Mesenchymal stem cell (in vitro differentiated cells and primary cell): ENCODE results near the gene ZSCAN22. TPM values are rescaled to one million over a fixed set of nuclear protein-coding genes. Genes with fewer than 3 reads are reported as not detected.

Source experiments
- DNase-seq: peaks from one replicate; pipeline ENCODE4 v3.0.0-alpha.2; 2013
- H2AFZ ChIP-seq: one replicate; pipeline ENCODE4 v1.6.1; 2013; ENCODE audit warnings: low read depth, mild to moderate bottlenecking, control low read depth, inconsistent platforms, low read length, moderate library complexity
- H2AK5ac ChIP-seq: 2 replicates; pipeline ENCODE4 v1.6.1; 2013; ENCODE audit warnings: low read length, moderate library complexity, mild to moderate bottlenecking, inconsistent platforms; ENCODE audit not compliant: severe bottlenecking
- H2BK120ac ChIP-seq: one replicate; pipeline ENCODE4 v1.6.1; 2013; ENCODE audit warnings: low read depth, mild to moderate bottlenecking, inconsistent platforms, low read length, moderate library complexity
- H2BK12ac ChIP-seq, 2 experiments: one replicate each; pipeline ENCODE4 v1.6.1; 2013; ENCODE audit warnings: inconsistent platforms in 2 of 2, low read length in 2 of 2, mild to moderate bottlenecking in 2 of 2, moderate library complexity in 2 of 2, control low read depth in 1 of 2
- H2BK15ac ChIP-seq: one replicate; pipeline ENCODE4 v1.6.1; 2013; ENCODE audit warnings: mild to moderate bottlenecking, low read depth, inconsistent platforms; ENCODE audit not compliant: poor library complexity, severe bottlenecking
- H2BK5ac ChIP-seq: 2 replicates; pipeline ENCODE4 v1.6.1; 2013; ENCODE audit warnings: low read depth, mild to moderate bottlenecking, low read length, control low read depth, inconsistent platforms; ENCODE audit not compliant: poor library complexity, severe bottlenecking
- H3K14ac ChIP-seq, 2 experiments: one replicate each; pipeline ENCODE4 v1.6.1; 2013; ENCODE audit warnings: inconsistent platforms in 2 of 2, low read length in 2 of 2, control low read depth in 1 of 2, mild to moderate bottlenecking in 1 of 2, moderate library complexity in 1 of 2
- H3K18ac ChIP-seq, 2 experiments: one replicate each; pipeline ENCODE4 v1.6.1; 2013; ENCODE audit warnings: inconsistent platforms in 2 of 2, low read length in 2 of 2, control low read depth in 1 of 2, low read depth in 1 of 2, mild to moderate bottlenecking in 1 of 2
- H3K23ac ChIP-seq, 2 experiments: one replicate each; pipeline ENCODE4 v1.6.1; 2013; ENCODE audit warnings: inconsistent platforms in 2 of 2, low read length in 2 of 2, mild to moderate bottlenecking in 2 of 2, moderate library complexity in 2 of 2, control low read depth in 1 of 2
- H3K27ac ChIP-seq: 2 replicates; pipeline ENCODE4 v1.5.1; 2013; ENCODE audit warnings: mild to moderate bottlenecking, moderate library complexity, low read length, control low read depth, inconsistent platforms; ENCODE audit not compliant: poor library complexity, severe bottlenecking
- H3K27me3 ChIP-seq, 2 experiments: 2 replicates each; pipeline versions ENCODE4 v1.6.1 to v1.7.0; 2013; ENCODE audit warnings: low read length in 2 of 2, mild to moderate bottlenecking in 2 of 2, moderate library complexity in 2 of 2, control low read depth in 1 of 2, inconsistent platforms in 1 of 2; ENCODE audit not compliant: control insufficient read depth in 1 of 2, insufficient read depth in 1 of 2
- H3K36me3 ChIP-seq, 2 experiments: 2 replicates each; pipeline versions ENCODE4 v1.6.1 to v1.7.0; 2013; ENCODE audit warnings: low read length in 2 of 2, control low read depth in 1 of 2, inconsistent platforms in 1 of 2, low read depth in 1 of 2, mild to moderate bottlenecking in 1 of 2; ENCODE audit not compliant: insufficient read depth in 2 of 2, control insufficient read depth in 1 of 2
- H3K4ac ChIP-seq, 2 experiments: one replicate each; pipeline ENCODE4 v1.6.1; 2013; ENCODE audit warnings: inconsistent platforms in 2 of 2, low read length in 2 of 2, mild to moderate bottlenecking in 2 of 2, moderate library complexity in 2 of 2, control low read depth in 1 of 2, low read depth in 1 of 2
- H3K4me1 ChIP-seq: 2 replicates; pipeline ENCODE4 v1.6.1; 2013; ENCODE audit warnings: low read depth, low read length, control low read depth; ENCODE audit not compliant: control insufficient read depth, insufficient read depth
- H3K4me2 ChIP-seq: 2 replicates; pipeline ENCODE4 v1.6.1; 2013; ENCODE audit warnings: low read length, mild to moderate bottlenecking, inconsistent platforms; ENCODE audit not compliant: poor library complexity, severe bottlenecking
- H3K4me3 ChIP-seq, 2 experiments: 2 replicates each; pipeline versions ENCODE4 v1.5.1 to v1.7.0; 2013; ENCODE audit warnings: low read length in 2 of 2, mild to moderate bottlenecking in 2 of 2, control low read depth in 1 of 2, low read depth in 1 of 2; ENCODE audit not compliant: insufficient read depth in 1 of 2
- H3K79me1 ChIP-seq: replicated peaks from 2 replicates; pipeline ENCODE4 v1.6.1; 2013; ENCODE audit warnings: mild to moderate bottlenecking, control low read depth, low read length, inconsistent platforms; ENCODE audit not compliant: poor library complexity, severe bottlenecking
- H3K9ac ChIP-seq: 2 replicates; pipeline ENCODE4 v1.7.0; 2013; ENCODE audit warnings: mild to moderate bottlenecking, low read length, moderate library complexity
- H3K9me3 ChIP-seq: 2 replicates; pipeline ENCODE4 v1.7.0; 2013; ENCODE audit warnings: mild to moderate bottlenecking, low read length; ENCODE audit not compliant: control insufficient read depth
- H4K8ac ChIP-seq: one replicate; pipeline ENCODE4 v1.6.1; 2013; ENCODE audit warnings: inconsistent platforms, mild to moderate bottlenecking, low read length, moderate library complexity
- H4K91ac ChIP-seq: one replicate; pipeline ENCODE4 v1.6.1; 2013; ENCODE audit warnings: mild to moderate bottlenecking, low read length, inconsistent platforms
- WGBS: methylation state at CpG from one replicate; pipeline ENCODE4 v1.1.7; 2013; ENCODE audit warnings: mixed read lengths; 5-methylcytosine and 5-hydroxymethylcytosine counted together
- small RNA-seq: library from polyadenylated mRNA; stranded (forward); fragments of <200 nt; extraction: miRNeasy Mini kit (QIAGEN cat#:217004); gene quantifications from one replicate; pipeline ENCODE3, GENCODE V24; 2013; ENCODE audit warnings: low read depth

Gene ZSCAN22

GRCh38 chr19:58387338-58388174 is 60.8 kb downstream of the ZSCAN22 start:
- Histone ChIP-seq H3K4me2 (peak overlapping the region; percentile 71), H3K4me3 (peak overlapping the region; percentile 67 to 99), H2BK12ac (no peak overlapping the region), H2BK5ac (no peak overlapping the region), H2BK15ac (no peak overlapping the region), H3K36me3 (peaks cover 25 to 36% of the 10 kb centered on the region in 2 experiments), H3K27me3 (no peaks in the 10 kb centered on the region), H3K4ac (peak overlapping the region in 1 of 2 experiments; percentile 34), H2AFZ (no peak overlapping the region), H3K18ac (no peak overlapping the region), H3K79me1 (peaks cover 17% of the 10 kb centered on the region), H3K14ac (no peak overlapping the region), H2AK5ac (no peak overlapping the region), H3K9ac (peak overlapping the region; percentile 97), H3K27ac (peak overlapping the region; percentile 34), H3K23ac (peak overlapping the region in 1 of 2 experiments; percentile 66), H3K9me3 (no peaks in the 10 kb centered on the region), H4K8ac (no peak overlapping the region), H4K91ac (no peak overlapping the region), H2BK120ac (no peak overlapping the region), H3K4me1 (peaks cover 25% of the 10 kb centered on the region)
- WGBS = 11% methylated on average over 38 of the region's 39 CpGs
- peak; percentile 47 for DNase-seq

DNA sequence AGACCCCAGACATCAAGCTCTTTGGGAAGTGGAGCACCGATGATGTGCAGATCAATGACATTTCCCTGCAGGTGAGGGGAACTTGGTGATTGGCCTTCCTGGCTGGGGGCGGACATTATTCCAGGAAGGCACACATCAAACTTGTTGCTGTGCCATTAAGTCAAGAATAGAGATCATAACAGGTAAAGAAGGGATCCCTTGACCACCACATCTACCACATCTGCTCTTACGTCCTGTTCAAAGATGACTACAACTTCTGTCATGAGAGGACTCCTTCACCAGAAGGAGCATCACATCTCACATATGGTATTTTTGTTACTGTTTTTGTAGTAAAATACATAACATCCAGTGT is 61.4 kb downstream of the ZSCAN22 start:
- Histone ChIP-seq H3K4me1 (peaks cover 25% of the 10 kb centered on the region), H3K36me3 (peaks cover 26 to 42% of the 10 kb centered on the region in 2 experiments), H3K4me2 (peak overlapping the region; percentile 71), H2BK120ac (no peak overlapping the region), H2AFZ (no peak overlapping the region), H3K9ac (peak overlapping the region; percentile 97), H3K14ac (no peak overlapping the region), H3K27ac (no peak overlapping the region), H4K91ac (no peak overlapping the region), H3K79me1 (peaks cover 15% of the 10 kb centered on the region), H3K18ac (no peak overlapping the region), H2BK5ac (no peak overlapping the region), H3K27me3 (no peaks in the 10 kb centered on the region), H3K4me3 (peak overlapping the region; percentile 67 to 99), H3K4ac (no peak overlapping the region), H2BK15ac (no peak overlapping the region), H2AK5ac (no peak overlapping the region), H2BK12ac (no peak overlapping the region), H4K8ac (no peak overlapping the region), H3K9me3 (no peaks in the 10 kb centered on the region), H3K23ac (peak overlapping the region in 1 of 2 experiments; percentile 23)
- WGBS = 90% methylated on average over 3 of the region's 3 CpGs
- DNase-seq = no peak

Small RNA genes within 50 kb of the gene (small RNA-seq; reads per million reads assigned to genes)
- gene MIR4754 (not detected), gene MIR6806 (0.86 reads per million), gene RNA5SP473 (not detected)
